ENCODE data around the gene TRIM13. TPM values are rescaled to one million over a fixed set of nuclear protein-coding genes. Genes with fewer than 3 reads are reported as not detected.
"Not testable (repeated sequence)": the region's sequence is repeated elsewhere in the genome, so short reads cannot be mapped to it uniquely, and the experiment has no call there.

Gene TRIM13
- total RNA-seq, 1 donor from 2014 or later = 13.4 TPM

- Histone ChIP-seq H3K36me3 (peaks cover 0 to 3% of the 10 kb centered on the region in 2 donors), H3K27me3 (no peaks in the 10 kb centered on the region), H3K27ac (no peak overlapping the region), H3K9me3 (no peaks in the 10 kb centered on the region), H3K4me1 (no peaks in the 10 kb centered on the region), H3K4me3 (no peak overlapping the region)
- TF ChIP-seq, protein P1, sequence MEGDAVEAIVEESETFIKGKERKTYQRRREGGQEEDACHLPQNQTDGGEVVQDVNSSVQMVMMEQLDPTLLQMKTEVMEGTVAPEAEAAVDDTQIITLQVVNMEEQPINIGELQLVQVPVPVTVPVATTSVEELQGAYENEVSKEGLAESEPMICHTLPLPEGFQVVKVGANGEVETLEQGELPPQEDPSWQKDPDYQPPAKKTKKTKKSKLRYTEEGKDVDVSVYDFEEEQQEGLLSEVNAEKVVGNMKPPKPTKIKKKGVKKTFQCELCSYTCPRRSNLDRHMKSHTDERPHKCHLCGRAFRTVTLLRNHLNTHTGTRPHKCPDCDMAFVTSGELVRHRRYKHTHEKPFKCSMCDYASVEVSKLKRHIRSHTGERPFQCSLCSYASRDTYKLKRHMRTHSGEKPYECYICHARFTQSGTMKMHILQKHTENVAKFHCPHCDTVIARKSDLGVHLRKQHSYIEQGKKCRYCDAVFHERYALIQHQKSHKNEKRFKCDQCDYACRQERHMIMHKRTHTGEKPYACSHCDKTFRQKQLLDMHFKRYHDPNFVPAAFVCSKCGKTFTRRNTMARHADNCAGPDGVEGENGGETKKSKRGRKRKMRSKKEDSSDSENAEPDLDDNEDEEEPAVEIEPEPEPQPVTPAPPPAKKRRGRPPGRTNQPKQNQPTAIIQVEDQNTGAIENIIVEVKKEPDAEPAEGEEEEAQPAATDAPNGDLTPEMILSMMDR (IDR thresholded peaks at IDR 0.05) = no peak
- DNase-seq (ENCODE audit: low spot score in 2 of 2) = no peak
- intact Hi-C loops (cut with DNase I) = no loop called here
Measured at GRCh38 chr13:50052478-50052877, 55.6 kb downstream of the TRIM13 start.

DNA sequence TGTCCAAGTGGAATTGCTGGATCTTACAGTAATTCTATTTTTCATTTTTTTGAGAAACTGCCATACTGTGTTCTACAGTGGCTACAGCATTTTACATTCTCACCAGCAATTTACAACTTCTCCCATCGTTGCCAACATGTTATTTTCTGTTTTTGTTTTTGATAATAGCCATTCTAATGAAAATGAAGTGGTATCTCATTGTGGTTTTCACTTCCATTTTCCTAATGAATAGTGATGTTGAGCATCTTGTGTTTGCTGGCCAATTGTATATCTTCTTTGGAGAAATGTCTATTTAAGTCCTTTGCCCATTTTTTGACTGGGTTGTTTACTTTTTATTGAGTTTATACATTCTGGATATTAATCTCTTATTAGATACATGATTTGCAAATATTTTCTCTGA, 57.0 kb downstream of the TRIM13 start:
- DNase-seq (ENCODE audit: low spot score in 2 of 2) = no peak
- TF ChIP-seq, protein P1 (IDR thresholded peaks at IDR 0.05) = no peak
- no peak overlapping the region for H3K4me3 ChIP-seq
- H3K36me3 ChIP-seq = peaks cover 0 to 3% of the 10 kb centered on the region in 2 donors
- H3K9me3 ChIP-seq = no peaks in the 10 kb centered on the region
- no peak overlapping the region for H3K27ac ChIP-seq
- no peaks in the 10 kb centered on the region for H3K27me3 ChIP-seq
- intact Hi-C loops (cut with DNase I) = no loop called here
- no peaks in the 10 kb centered on the region for H3K4me1 ChIP-seq

GRCh38 chr13:50055454-50055853, 58.6 kb downstream of the TRIM13 start:
- no peak for DNase-seq (ENCODE audit: low spot score in 2 of 2)
- H3K36me3 ChIP-seq = peaks cover 0 to 3% of the 10 kb centered on the region in 2 donors
- no peaks in the 10 kb centered on the region for H3K27me3 ChIP-seq
- intact Hi-C loops (cut with DNase I) = no loop called here
- H3K4me1 ChIP-seq = no peaks in the 10 kb centered on the region
- no peak overlapping the region for H3K4me3 ChIP-seq
- no peak overlapping the region for H3K27ac ChIP-seq
- H3K9me3 ChIP-seq = no peaks in the 10 kb centered on the region
- TF ChIP-seq, protein P1 (IDR thresholded peaks at IDR 0.05) = no peak

DNA sequence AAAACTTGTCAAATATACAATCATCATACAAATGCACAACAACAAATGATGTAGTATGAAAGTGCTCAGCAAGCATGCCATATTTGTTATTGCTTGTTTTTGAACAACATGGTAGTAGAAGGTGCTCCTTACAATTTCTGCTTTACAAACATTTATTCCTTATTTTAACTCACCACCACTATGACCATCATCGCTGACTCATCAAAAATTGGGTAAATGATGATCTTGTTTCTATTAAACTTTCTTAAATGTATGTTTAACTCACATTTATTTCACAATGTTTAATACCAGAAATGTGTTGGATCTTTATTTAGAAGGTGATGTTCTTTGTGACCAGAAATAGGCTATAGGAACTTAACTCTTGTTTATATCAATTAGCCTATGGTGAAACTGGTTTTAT, 63.9 kb downstream of the TRIM13 start:
- intact Hi-C loops (cut with DNase I) = no loop called here
- Histone ChIP-seq H3K4me3 (no peak overlapping the region), H3K9me3 (no peaks in the 10 kb centered on the region), H3K27ac (no peak overlapping the region), H3K27me3 (no peaks in the 10 kb centered on the region), H3K36me3 (peaks cover 0 to 3% of the 10 kb centered on the region in 2 donors), H3K4me1 (no peaks in the 10 kb centered on the region)
- TF ChIP-seq, protein P1 (IDR thresholded peaks at IDR 0.05) = no peak
- DNase-seq (ENCODE audit: low spot score in 2 of 2) = no peak

- intact Hi-C loops (cut with DNase I); H3K4me3 ChIP-seq; H3K9me3 ChIP-seq; H3K27ac ChIP-seq; H3K36me3 ChIP-seq; H3K27me3 ChIP-seq; DNase-seq (ENCODE audit: low spot score in 2 of 2); H3K4me1 ChIP-seq: not testable (repeated sequence)
Measured at GRCh38 chr13:50062336-50062735, 65.5 kb downstream of the TRIM13 start.

DNA sequence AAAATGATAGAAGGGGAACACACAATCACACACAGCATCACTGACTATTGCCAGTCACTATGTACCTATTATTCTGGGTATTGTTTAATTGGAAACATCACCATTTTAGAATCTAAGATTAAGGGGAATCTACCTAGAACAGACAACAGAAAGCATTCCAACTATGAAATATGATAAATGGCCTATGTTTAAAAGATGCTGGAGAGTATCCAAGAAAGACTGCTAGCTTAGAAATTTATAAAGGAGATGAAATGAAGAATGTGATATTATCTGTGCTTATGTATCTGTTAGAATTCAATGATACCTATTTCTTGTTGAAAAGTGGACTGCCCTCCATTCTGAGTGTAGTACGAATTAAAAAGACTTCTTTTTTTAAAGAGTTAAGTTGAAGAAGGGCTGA, 68.9 kb downstream of the TRIM13 start:
- Histone ChIP-seq H3K27me3 (no peaks in the 10 kb centered on the region), H3K27ac (no peak overlapping the region), H3K36me3 (no peaks in the 10 kb centered on the region), H3K4me3 (no peak overlapping the region), H3K4me1 (peaks cover 0 to 11% of the 10 kb centered on the region in 2 donors), H3K9me3 (no peaks in the 10 kb centered on the region)
- DNase-seq (ENCODE audit: low spot score in 2 of 2) = no peak
- TF ChIP-seq, protein P1 (IDR thresholded peaks at IDR 0.05) = no peak
- intact Hi-C loops (cut with DNase I) = no loop called here

Other genes starting within 250 kb of the TRIM13 start
- gene KPNA3, start 204.4 kb upstream of the TRIM13 start, total RNA-seq = 5.9 TPM
- gene SPRYD7, start 60.7 kb upstream of the TRIM13 start, total RNA-seq = 1.7 TPM
- 3.3 TPM for gene KCNRG, start 18.4 kb downstream of the TRIM13 start, total RNA-seq

Data from ascending aorta (tissue), 2 donors.